Testis (tissue), 3 donors: ENCODE data around the gene THRB. TPM values are rescaled to one million over a fixed set of nuclear protein-coding genes. Genes with fewer than 3 reads are reported as not detected.

ENCODE experiments used
- DNase-seq: peaks from one replicate; pipeline ENCODE4 v3.0.0-alpha.2; 2019
- H3K27ac ChIP-seq, 2 donors: fragments of 200-600 bp; sonication (generic); one replicate each; pipeline ENCODE4 v1.5.1; 2019
- H3K27me3 ChIP-seq: fragments of 200-600 bp; sonication (generic); one replicate; pipeline ENCODE4 v1.5.1; 2019
- H3K36me3 ChIP-seq: fragments of 200-600 bp; sonication (generic); one replicate; pipeline ENCODE4 v1.5.1; 2017; ENCODE audit warnings: low read depth; ENCODE audit errors: missing control alignments
- H3K4me1 ChIP-seq: fragments of 200-600 bp; sonication (generic); one replicate; pipeline ENCODE4 v1.5.1; 2019
- H3K4me3 ChIP-seq, 2 donors: fragments of 200-600 bp; sonication (generic); one replicate each; pipeline ENCODE4 v1.5.1; 2017 to 2019
- H3K9me3 ChIP-seq: fragments of 200-600 bp; sonication (generic); one replicate; pipeline ENCODE4 v1.5.1; 2017
- CTCF ChIP-seq, 3 experiments: fragments of 450-650 bp in 2 of 3; fragments of 200-600 bp in 1 of 3; sonication (generic) in 1 of 3; IDR thresholded peaks; one replicate each; pipeline ENCODE4 v1.5.1; 2016 to 2019; ENCODE audit warnings: antibody characterized with exemption in 3 of 3, mild to moderate bottlenecking in 2 of 3, moderate library complexity in 1 of 3
- POLR2A ChIP-seq: fragments of 450-650 bp; IDR thresholded peaks from one replicate; pipeline ENCODE4 v1.6.1; 2017; ENCODE audit warnings: antibody characterized with exemption, mild to moderate bottlenecking, moderate library complexity
- WGBS, 2 donors: methylation state at CpG; one replicate each; pipeline ENCODE4 v1.1.5; 2018; 5-methylcytosine and 5-hydroxymethylcytosine counted together
- intact Hi-C: fragments of 100-400 bp; cut with DNase I; formaldehyde crosslinking; loops from one replicate; pipeline ENCODE4 v1.15.1; 2023; ENCODE audit warnings: low total_unique reads
- polyA plus RNA-seq: library from polyadenylated mRNA; stranded (reverse); fragments of 350-450 nt; fragmentation: Illumina TruSeq; extraction: RNeasy Lipid Tissue Mini Kit (QIAGEN cat#74804); gene quantifications from one replicate; pipeline ENCODE4 v1.2.3, GENCODE V29; 2014; ENCODE audit warnings: low read depth, low replicate concordance; ENCODE audit not compliant: insufficient read depth
- total RNA-seq, 2 donors: library from RNA; depleted of rRNA; stranded (reverse); fragments of >200 nt; gene quantifications; one replicate each; pipeline ENCODE4 v1.2.3, GENCODE V29; 2016

THRB gene
- total and polyA plus RNA-seq, 3 donors from 2014 or later, result 1.3 to 2.0 (median 1.4) TPM

DNA sequence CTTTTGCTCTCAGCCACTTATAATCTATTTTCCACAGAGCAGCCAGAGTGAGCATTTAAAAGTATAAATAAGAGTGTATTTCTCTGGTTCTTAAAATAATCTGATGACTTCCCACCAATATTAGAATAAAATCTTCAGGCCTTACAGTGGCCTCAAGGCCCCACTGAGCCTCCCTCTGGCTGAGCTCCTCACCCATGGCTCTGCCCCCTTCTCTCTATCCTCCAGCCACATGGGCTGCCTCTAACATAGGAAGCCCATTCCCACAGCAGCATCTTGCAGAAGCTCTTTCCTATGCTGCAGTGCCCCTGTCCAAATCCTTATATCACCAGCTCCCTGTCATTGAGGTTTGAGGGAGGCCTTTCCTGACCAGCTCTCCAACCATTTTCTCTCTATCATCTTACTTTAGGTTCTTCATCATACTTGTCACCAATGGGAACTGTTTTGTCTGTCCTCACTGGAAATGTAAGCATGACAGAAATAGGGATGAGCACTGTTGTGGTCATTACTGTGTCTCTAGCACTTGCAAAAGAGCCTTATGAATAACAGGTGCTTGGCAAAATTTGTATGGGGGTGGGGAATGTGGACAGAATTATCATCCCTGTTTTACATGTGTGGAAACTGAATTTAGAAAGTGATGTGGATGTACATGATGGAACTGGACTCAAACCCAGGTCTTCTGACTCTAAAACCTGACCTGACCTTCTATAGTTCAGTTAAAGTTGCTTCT, 299.0 kb downstream of the THRB start:
- Histone ChIP-seq H3K36me3 (no peaks in the 10 kb centered on the region), H3K27ac (no peak overlapping the region), H3K9me3 (no peaks in the 10 kb centered on the region), H3K27me3 (no peaks in the 10 kb centered on the region), H3K4me1 (peaks cover 5% of the 10 kb centered on the region), H3K4me3 (no peak overlapping the region)
- TF ChIP-seq CTCF (IDR thresholded peaks at IDR 0.05) (no peak), POLR2A (no peak)
- DNase-seq, result no peak
- intact Hi-C loops, result no loop called here

DNA sequence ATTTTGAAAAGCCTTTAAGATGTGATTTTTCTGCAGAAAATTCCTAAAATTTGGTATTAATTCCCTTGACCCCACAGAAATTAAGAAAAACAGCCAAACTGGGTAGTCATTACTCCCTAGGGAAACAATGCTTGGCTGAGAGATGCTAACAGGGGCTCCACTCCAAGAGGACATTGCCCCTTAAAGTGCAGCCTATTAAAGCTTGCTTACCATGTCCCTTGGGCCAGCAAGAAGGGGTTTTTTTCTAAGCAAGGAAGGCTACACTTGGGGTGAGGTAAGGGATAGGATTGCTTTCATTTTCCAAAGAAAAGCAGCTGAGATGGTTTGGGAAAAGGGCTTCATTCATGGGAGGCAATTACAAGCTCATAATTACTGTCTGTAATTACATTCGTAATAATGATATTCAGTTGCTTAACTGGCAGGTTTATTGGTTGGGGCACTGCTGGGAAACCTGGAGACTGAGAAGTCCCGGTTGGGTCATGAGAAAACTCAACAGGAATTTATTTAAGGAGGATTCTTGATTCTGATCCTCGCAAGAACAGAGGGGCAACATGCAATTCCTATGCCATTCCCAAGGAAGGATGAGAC, 302.1 kb downstream of the THRB start:
- WGBS, 2 donors, result 72 to 87% methylated on average over 3 of the region's 3 CpGs
- Histone ChIP-seq H3K4me3 (no peak overlapping the region), H3K27me3 (no peaks in the 10 kb centered on the region), H3K27ac (no peak overlapping the region), H3K36me3 (no peaks in the 10 kb centered on the region), H3K4me1 (peaks cover 5% of the 10 kb centered on the region), H3K9me3 (no peaks in the 10 kb centered on the region)
- intact Hi-C loops, result no loop called here
- no peak for DNase-seq
- TF ChIP-seq CTCF (IDR thresholded peaks at IDR 0.05) (no peak), POLR2A (no peak)

- H3K4me1 ChIP-seq, result peaks cover 5% of the 10 kb centered on the region
- TF ChIP-seq POLR2A (no peak), CTCF (IDR thresholded peaks at IDR 0.05) (no peak)
- no peaks in the 10 kb centered on the region for H3K27me3 ChIP-seq
- DNase-seq, result no peak
- no peak overlapping the region for H3K27ac ChIP-seq
- WGBS, 2 donors, result 58 to 63% methylated on average over 4 of the region's 4 CpGs
- no peaks in the 10 kb centered on the region for H3K36me3 ChIP-seq
- no peak overlapping the region for H3K4me3 ChIP-seq
- intact Hi-C loops, result no loop called here
- no peaks in the 10 kb centered on the region for H3K9me3 ChIP-seq
Observed at GRCh38 chr3:24191801-24192403, 302.7 kb downstream of the THRB start.

- no peaks in the 10 kb centered on the region for H3K36me3 ChIP-seq
- no peaks in the 10 kb centered on the region for H3K27me3 ChIP-seq
- no peaks in the 10 kb centered on the region for H3K9me3 ChIP-seq
- 88 to 92% methylated on average over 8 of the region's 8 CpGs for WGBS, 2 donors
- intact Hi-C loops, result no loop called here
- TF ChIP-seq CTCF (IDR thresholded peaks at IDR 0.05) (no peak), POLR2A (no peak)
- H3K4me1 ChIP-seq, result peaks cover 5% of the 10 kb centered on the region
- no peak overlapping the region for H3K4me3 ChIP-seq
- no peak for DNase-seq
- H3K27ac ChIP-seq, result no peak overlapping the region
Observed at GRCh38 chr3:24190256-24190655, 304.4 kb downstream of the THRB start.
